H4 (cell line): ENCODE data around the gene CHMP2A. TPM values are rescaled to one million over a fixed set of nuclear protein-coding genes. Genes with fewer than 3 reads are reported as not detected.
A peak's percentile ranks its signal among the peaks of the same experiment; 100 is the strongest.
"Not testable (repeated sequence)": the region's sequence is repeated elsewhere in the genome, so short reads cannot be mapped to it uniquely, and the experiment has no call there.

ENCODE experiments used
- DNase-seq: peaks from one replicate; pipeline ENCODE4 v3.0.0-alpha.2; 2015; ENCODE audit warnings: low spot score
- total RNA-seq: library from RNA; depleted of rRNA; stranded (reverse); fragments of >200 nt; shearing (Covaris generic); gene quantifications from 2 replicates; pipeline ENCODE4 v1.2.3, GENCODE V29; 2014

Gene CHMP2A
- total RNA-seq, 1 experiment from 2014 or later = 244 TPM

DNA sequence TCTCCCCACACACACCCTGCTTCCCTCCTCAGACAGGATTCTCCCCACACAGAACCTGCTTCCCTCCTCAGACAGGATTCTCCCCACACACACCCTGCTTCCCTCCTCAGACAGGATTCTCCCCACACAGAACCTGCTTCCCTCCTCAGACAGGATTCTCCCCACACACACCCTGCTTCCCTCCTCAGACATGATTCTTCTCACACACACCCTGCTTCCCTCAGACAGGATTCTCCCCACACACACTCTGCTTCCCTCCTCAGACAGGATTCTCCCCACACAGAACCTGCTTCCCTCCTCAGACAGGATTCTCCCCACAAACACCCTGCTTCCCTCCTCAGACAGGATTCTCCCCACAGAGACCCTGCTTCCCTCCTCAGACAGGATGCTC, 15.7 kb downstream of the CHMP2A start:
- not testable (repeated sequence) for DNase-seq

DNA sequence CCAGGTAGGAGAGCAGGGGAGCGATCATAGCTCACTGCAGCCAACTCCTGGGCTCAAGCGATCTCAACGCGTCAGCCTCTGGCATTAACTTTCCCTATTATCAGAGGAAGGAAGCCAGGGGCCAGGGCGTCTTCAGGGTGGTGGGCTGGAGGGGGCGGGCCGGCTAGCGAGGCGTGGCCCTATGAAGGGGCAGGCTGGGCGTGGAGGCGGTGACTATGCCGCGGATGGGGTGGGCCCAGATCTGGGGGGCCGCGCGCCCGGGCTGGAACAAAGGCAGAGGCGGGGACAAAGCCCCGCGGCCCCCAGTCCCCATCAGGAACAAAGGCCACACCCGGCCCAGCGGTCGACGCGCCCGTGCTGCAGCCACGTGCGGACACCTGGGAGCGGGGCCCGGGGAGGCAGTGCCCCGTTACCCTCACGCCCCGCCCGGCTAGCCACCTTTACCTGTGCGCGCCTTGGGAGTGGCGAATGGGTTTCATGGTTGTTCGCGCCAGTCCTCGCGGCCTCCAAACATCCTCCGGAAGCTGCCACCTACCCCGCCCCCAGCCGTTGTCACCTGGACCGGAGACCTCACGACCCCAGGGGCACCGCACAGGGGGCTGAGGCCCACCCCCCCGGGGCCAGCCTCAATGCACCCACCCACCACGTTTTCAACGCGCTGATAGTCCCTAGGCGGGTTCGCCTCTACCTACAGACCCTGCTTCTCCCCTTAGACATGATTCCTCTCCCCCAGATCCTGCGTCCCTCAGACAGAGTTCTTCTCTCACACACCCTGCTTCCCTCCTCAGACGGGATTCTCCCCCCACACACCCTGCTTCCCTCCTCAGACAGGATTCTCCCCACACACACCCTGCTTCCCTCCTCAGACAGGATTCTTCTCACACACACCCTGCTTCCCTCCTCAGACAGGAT, 16.4 kb downstream of the CHMP2A start:
- no peak for DNase-seq

DNA sequence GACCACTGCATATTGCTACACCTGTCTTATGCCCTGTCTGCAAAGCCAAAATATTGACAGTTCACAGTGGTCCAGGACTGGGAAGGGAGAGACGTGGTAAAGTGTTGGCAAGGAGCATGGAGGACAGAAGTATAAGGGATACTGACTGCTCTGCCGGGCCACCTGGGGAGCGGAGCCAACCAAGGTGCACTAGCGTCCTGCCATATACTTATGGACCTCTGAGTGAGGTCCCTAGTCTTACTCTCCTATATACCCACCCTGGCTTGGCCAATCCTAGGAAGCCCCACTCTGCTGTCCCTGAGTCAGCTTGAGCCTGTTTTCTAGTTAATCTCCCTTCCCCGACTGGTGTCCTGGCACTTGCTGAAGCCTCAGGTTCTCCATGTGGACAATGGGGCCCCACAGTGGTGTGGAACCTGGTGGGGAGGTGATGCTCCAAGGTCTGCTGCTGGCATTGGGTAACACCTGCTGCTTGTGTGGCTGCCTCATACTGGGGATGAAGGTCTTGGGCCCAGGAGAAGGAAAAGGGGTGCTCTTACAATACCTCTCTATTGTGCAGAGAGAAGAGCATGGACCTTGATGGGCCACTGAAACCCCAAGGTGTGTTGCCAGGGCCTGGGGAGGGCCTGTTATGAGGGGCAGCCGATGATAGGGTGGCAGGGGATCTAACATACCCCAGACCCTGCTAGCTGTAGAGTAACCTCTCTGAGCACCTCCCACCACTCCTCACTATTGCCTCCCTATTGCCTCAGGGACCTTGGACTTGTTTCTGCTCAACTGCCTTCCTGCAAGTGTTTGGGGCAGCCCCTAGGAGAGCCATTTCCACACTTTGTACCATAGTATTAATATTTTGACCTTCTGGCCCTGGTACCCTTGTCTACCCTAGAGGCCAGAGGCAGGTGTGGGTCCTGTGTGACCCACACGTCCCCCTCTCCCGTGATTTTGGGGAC, 17.8 kb downstream of the CHMP2A start:
- DNase-seq = no peak

DNA sequence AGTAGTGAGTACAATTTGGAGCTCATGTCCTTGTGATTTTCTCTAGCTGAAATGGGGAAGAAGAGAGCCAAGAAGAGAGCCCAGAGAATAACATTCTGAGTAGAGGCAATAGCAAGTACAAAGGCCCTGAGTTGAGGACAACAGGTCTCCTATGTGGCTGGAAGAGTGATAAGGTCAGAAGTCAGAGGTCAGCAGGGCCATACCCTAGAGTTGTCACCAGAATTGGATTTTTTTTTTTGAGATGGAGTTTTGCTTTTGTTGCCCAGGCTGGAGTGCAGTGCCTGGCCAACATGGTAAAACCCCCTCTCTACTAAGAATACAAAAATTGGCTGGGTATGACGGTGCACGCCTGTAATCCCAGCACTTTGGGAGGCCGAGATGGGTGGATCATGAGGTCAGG, 19.0 kb downstream of the CHMP2A start:
- no peak for DNase-seq

DNA sequence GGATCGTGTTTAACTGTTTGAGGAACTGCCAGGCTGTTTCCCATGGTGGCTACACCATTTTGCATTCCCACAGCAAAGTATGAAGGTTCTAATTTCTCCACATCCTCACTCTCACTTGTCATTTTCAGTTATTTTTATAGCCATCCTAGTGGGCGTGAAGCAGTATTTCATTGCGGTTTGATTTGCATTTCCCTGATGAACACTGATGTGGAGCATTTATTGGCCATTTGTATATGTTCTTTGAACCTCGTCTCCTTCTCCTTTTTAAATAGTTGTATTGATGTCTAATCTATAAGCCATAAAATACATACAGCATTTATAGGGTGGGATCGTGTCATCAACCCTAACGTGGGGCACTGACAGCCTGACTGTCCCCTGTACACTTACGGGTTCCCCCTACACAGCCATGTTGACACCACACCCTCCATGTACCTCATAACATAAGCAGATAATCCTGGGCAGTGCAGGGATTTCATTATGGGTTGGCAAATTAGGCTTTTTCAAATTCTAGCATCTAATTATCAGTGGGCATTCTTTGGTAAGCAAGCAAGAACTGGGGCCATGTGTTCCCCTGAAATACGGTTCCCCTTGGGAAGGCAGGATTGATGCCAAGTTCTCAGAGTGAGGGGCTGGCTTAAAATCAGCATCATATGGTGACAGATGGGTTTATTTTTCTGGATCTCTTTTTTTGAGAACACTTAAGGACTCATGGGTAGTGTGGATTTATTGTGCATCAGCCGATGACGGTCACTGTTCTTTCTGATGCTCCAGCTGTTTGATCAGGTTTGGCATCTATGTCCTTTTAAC, 23.7 kb downstream of the CHMP2A start:
- no peak for DNase-seq

DNA sequence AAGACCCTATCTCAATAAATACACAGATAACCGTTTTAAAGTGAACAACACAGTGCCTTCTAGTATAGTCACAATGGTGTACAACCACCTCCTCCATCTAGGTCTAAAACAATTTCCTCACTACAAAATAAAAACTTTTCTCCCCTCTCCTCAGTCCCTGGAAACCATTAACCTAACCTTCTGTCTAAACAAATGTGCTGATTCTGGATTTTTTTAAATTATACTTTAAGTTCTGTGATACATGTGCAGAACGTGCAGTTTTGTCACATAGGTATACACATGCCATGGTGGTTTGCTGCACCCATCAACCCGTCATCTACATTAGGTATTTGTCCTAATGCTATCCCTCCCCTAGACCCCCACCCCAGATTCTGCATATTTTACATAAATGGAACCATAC, 25.5 kb downstream of the CHMP2A start:
- no peak for DNase-seq

DNA sequence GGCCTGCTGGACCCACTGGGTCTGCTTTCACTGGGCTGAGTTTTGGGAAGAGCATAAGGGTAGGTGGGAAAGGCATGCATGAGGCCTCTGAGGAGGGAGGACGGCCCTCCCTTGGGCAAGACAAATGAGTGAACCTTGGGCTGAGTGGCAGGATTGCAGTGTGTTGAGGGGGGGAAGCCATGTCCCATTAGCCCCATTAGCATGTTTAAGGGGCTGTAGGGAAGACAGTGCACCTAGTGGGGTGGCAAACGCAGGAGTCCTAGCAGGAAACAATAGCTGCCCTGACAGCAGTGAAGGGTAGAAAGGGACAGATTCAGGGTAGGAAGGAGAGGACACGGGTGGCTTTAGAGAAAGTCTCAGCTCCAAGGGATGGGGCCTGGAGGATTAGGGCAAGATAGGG, 32.2 kb downstream of the CHMP2A start:
- DNase-seq = no peak

DNA sequence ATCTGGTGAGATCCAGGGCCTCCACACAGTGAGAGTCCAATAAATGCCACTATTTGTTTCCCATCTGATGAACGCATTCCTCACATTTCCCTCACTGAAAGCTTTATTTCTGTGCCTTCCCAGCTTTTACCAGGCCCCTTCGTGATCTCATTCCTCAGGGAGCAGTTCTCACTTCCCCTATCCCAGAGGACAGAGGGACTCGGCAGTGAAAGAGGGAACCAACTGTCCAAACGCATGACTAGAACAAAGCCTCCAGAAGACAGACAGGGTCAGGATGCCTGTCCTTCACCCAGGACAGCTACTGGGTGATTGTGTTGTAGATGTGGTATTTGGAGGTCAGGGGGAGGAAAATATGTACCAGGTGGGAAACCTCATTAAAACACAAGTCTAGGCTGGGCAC, 33.3 kb downstream of the CHMP2A start:
- DNase-seq = no peak

DNA sequence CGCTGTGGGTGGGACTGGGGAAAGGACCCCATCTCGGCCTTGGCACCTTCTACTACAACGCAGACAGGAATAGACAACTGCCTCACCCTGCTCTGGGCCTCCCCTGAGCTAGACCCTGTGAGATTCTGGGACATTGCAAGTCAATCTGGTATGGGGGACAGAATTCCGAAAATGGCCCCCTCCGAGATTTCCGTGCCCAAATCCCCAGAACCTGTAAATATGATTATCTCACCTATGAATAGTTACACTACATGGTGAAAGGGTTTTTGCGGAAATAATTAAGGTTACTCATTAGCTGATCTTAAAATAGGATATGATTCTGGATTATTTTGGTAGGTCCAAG, 34.7 kb downstream of the CHMP2A start:
- DNase-seq = no peak

DNA sequence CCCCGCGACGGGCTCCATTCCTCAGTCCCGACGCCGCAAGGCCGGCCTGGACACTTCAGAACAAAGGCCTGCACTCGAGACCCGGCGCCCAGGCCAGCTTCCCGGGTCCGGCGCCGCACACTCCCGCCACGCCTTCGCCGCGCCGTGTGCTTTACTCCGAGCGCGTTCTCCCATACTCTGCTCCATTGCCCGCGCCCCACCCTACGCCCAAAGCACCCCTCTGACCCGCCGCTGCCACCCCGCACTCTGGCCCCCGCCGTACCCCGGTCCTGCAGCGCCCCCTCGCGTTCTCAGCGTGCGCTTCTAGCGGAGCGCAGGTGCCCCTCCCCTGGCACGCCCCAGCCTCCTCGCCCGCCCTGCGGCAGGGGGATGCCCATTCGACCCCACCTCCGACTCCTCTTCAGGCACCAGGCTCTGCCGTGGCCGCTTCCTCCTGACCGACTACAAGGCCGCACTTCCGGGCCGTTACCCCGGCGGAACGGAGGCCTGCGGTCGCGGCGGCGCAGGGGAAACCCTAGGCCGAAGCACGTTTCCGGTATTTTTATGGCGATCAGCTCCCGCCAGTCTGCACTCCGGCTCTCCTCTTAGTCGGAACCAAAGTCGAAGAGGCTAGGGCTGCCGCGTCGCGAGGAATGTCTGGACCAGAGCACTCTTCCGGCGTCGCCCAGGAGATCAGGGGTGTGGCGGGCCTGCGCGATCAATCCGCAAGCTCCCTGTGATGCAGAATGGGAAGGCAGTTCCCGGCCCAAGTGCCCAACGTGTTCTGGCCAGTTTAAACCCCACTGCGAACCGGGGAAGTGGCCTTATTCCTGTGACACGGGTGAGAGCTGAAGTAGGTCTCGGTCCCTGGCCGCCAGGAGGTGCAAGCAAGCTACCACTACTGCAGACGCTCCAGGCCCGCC, 35.3 kb downstream of the CHMP2A start, which contains the start of gene ZBTB45:
Gene ZBTB45, minus strand, starts transcription at position 456 of the 902 bp plus-strand sequence. CDS start 2,137 bp downstream, outside the sequence.
- DNase-seq = peak; percentile 97

DNA sequence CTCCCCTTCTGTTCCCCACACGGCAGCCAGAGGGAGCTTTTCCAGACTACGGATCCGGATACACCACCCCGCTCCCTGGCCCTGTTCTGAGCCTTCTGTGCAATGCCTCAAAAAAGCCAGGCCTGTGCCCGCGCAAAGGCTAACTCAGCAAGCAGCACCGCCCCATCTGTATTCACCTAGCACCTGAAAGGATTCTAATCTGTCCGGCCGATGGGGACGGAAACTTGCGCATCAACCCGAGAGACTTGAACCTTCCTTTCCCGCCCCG, 35.9 kb downstream of the CHMP2A start:
- peak; percentile 71 for DNase-seq

DNA sequence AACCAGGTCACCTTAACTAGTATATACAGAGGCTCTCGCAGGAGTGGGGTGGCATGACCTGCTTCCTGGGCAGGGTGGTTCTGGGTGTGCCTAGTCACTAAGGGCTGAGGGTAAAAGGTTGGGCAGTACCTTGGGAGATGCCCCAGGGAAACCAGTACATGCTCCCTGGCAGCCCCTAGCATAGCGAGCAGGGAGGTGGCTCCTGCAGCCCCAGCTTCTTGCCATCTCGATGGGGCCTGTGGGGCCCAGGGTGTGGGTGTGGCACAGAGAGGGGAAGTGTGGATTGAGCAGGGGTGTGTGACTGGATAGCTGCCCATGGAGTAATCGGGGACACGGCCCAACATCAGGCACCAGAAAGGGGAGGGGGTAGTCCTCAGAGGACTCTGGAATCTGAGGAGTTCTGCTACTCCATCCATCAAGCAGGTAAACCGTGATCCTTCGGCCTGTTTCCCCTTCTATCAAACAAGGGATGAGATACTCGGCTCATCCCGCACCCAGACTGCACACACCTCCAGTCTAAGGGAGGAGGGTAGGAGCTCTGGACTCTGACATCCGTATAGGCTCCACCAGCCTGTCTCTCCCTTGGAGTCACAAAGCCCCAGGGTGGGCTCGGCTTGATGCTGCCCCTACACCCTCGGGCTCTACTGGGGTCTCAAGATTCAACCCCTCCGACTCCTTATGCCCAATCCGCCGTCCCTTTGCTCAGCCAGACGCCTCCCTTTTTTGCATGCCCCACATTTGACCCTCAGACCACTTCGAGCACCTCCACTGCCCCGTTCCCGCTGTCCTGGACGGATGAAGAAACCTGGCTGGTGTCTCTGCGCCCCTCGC, 36.4 kb downstream of the CHMP2A start:
- no peak for DNase-seq

DNA sequence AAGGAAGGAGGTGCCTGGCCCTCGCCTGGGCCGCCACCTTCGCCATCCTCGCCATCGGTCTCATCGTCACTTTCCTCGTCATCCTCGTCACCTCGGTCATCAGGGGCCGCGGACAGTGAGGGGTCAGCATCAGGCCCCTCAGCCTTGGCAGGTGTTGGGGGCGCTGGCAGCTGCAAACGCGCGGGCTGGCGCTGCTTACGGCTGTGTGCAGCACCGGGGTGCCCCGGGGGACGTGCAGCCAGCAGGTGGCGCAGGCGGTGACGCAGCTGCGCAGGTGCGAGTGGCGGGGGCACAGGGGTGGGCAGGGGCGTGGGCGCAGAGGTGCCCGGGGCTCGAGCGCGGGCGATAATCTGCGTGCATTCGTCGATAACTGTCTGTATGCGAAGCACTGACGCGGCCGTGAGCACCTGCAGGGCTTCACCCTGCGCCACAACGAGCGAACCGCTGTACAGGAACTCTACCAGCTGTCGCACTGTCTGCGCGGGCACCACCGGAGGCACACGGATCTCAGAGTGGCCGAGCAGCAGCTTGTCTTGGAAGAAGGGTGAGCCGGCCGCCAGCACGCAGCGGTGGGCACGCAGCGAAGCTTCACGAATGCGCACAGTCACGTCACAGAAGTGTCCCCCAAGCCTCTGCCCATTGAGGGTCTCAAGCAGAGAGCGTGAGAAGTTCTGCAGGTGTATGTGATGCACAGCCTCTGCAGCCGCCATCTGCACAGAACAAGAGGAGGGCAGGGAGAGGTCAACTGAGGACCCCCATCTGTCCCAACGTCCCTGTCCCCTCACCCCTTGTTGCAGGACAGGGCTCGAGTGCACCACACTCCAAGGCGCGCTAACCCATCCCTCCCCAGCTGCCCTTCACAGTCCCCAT, 37.7 kb downstream of the CHMP2A start:
- DNase-seq = no peak

DNA sequence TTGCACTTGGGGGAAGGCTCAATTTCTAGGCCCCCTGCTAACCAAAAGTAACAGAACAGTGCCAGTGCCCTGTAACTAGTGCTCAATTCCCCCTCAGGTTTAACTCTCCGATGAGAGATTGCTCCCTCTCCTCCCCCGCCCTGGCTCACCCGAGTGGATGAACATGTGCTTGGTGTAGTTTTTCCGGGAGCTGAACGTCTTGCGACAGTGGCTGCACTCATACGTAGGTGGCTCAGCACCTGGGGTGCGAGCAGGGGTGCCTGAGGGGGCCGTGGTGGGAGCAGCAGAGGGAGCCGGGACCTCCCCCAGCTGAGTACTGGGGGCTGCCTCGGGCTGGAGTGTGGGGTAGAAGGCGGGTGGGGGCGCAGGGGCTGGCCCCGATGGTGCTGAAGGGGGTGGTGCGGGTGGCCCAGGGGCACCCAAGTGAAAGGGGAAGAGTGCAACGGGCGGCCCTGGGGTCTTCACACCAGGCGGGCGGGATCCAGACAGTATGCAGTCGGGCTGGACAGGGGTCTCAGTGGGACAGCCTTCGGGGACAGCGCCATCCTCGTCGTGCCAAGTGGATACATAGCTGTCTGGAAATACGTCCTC, 38.6 kb downstream of the CHMP2A start:
- no peak for DNase-seq

DNA sequence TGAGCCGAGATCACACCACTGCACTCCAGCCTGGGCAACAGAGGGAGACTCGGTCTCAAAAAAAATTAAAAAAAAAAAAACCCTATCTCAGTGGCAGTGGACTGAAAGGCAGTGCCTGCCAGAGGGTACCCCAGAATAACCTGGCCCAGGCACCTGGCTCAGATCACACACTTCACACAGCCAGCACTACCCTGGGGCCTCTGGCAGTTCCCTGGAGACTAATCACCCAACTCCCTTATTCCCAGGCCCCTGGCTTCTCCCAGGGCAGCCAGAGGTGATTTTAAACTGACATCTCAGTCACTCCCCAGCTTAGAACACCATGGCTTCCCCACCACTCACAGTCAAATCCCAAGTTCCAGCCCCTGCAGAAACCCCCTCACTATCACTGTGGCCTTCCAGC, 39.6 kb downstream of the CHMP2A start:
- DNase-seq = no peak

DNA sequence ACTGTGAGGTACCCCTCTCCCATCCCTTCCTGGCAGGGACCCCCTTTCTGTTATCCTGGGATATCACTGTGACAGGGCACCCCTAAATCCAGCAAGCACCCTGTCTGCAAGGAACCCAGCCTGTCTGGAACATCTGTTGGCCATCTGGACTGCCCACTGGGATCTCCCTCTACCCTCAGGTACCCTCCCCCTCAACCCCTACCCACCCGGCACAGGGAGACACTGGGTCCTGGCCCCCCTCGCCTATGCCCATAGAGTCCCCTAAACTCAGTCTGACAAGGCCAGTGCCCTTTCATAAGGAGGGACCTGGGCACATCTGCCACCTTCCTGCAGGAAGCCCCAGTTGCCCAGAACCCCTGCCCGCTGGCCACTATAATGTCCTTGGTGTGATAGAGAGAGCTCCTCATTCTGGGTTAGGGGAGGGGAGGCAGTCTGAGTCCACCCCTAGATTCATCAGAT, 40.3 kb downstream of the CHMP2A start:
- DNase-seq = no peak

DNA sequence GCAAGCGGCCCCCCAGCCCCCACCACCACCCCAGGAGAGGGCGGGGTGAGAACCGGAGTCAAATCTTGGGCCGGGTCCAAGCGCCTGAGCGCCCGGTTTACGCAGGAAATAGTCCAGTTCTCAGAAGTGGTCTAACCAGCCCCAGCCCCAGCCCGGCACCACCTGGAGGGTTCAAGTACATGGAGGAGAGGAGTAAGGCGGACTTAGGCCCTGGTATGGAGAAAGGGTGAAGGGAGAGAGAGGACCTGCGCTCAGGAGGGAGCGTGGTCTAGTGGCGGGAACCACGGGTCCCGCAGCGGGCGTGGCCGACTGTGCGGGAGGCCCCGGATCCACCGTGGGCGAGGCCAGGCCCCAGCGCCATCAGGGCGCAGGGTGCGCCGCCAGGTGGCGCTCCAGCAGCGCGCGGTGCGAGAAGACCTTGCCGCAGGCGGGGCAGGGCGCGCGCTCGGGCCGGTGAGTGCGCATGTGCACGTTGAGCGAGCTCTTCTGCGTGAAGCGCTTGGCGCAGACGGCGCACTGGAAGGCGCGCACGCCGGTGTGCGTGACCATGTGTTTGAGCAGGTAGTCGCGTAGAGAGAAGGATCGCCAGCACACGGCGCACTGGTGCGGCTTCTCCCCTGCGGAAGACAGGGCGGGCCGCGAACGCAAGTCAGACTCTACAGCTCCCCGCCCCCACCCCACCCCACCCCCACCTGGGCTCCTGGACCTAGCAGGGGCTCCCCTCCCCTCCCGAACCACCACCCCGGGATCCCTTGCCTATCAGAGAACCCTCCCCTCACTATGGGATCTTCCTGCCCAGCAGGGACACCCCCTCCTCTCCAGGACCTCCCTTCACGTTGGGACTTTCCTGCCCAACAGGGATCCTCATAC, 41.0 kb downstream of the CHMP2A start:
- no peak for DNase-seq
